UCSD-AML1 (cell line): ENCODE measurements around the gene TUBGCP2.
"Not testable (repeated sequence)": the region's sequence is repeated elsewhere in the genome, so short reads cannot be mapped to it uniquely, and the experiment has no call there.

Experiments
- DNase-seq: peaks from one replicate; lab custom pipeline; 2025; ENCODE audit not compliant: unreplicated experiment; lab: John Stamatoyannopoulos, UW

The TUBGCP2 gene

DNA sequence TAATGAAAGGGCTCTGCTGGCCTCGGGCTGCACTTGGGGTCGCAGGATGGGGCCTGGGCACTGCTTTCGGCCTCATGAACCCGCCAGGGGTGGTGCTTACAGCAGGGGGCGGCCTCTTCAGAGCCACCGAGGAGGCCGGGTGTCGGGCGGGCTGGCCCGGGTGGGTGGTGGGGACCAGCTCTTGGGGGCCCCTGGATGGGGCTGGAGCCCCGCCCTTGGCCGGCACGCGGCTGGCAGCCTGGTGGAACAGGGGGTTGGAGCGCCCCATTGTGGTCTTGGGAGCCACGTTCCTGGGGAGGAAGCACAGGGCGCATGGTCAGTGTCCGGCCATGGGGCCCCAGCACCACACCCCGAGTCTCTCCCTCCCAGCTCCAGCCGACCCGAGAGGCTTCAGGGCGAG is 40.8 kb downstream of the TUBGCP2 start:
- no peak for DNase-seq

DNA sequence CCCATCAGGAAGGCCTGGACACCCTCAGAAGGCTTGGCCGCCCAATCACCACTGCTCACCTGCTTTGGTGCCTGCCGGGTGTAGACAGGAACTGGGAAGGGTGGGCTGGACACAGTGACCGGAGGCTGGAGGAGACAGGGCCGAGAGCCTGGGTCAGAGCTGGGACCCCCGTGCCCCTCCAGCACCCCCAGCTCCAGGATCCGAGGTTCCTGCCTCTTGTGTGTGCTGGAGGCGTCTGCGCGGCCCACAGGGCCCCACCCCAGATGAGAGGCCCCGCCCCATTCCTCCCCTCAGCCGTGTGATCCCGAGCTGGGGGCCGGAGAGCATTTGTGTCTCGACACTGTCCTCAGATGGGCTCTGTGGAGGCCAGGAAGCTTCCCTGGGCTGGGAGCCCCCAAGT is 41.4 kb downstream of the TUBGCP2 start:
- DNase-seq: no peak

- no peak for DNase-seq
Measured at GRCh38 chr10:133266056-133266795, 42.4 kb downstream of the TUBGCP2 start.

GRCh38 chr10:133265052-133265451 is 43.6 kb downstream of the TUBGCP2 start:
- not testable (repeated sequence) for DNase-seq

DNA sequence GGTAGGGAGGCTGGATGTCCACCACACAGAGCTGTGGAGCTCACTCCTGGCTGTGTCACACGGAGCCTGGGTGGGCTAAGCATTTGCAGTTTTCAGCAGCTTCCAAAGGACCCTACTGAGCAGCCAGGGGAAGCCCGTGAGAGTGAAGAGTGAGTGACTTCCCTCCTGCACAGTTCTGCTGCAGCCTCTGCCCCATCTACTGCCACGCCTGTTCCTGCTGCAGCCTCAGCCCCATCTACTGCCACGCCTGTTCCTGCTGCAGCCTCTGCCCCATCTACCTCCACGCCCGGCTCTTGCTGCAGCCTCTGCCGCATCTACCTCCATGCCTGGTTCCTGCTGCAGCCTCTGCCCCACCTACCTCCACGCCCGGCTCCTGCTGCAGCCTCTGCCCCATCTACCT is 44.2 kb downstream of the TUBGCP2 start:
- DNase-seq: no peak

GRCh38 chr10:133263674-133264073 is 45.0 kb downstream of the TUBGCP2 start:
- no peak for DNase-seq

DNA sequence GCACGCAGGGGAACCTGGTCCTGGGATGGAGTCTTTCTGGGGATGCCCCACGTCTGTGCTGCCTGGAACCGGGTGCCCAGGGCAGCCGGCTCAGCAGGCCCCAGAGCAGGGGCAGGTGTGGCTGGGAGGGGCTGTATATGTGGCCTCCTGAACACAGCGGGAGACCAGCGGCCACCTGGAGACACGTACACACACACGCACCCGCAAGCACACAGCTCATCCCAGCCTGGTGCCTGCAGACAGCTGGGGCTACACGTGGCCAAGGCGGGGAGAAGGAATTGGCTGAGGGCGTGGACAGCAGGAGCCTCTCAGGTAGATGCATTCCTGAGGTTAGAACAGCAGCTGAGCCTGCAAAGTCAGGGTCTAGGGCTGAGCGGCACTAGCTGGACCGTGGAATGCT is 46.0 kb downstream of the TUBGCP2 start:
- DNase-seq: no peak

- DNase-seq: peak; percentile 72
Measured at GRCh38 chr10:133261726-133262325, 46.8 kb downstream of the TUBGCP2 start.

DNA sequence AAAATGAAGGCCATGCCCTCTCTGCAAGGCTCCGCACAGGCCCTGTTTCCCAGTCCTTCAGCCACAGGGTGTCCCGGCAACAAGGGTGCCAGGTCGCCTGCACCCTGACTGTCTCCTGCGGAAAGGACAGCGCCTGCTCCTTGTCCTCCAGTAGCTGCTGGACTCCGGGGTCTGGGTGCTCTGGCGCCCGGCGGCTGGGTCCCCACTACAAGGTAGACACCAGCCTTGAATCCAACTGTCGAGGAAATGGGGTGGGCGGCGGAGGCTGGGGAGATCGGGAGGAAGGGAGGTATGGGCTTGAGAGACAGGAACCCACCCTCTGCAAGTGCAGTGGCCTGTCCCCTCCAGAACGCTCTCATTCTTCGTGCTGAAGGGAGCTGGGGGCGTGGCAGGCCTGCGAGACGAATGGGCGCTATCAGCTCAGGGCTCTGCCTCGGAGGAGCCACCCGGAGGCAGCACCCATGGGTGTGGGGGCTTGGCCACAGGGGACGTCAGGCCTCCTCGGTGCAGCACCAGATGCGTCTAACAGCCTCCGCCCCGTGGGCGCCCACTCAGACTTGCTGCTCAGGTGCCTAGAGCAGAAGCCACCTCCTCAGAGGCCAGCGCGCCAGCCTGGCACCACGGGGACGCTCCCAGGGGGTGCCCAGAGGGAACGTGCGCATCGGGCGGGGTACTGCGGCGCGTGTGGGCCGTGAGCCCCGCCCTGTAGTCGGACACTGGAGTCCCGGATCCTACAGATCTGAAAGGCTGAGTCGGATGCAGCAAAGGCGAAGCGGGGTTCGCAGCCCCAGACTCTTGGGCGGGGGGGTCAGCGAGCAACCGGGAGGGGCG is 47.6 kb downstream of the TUBGCP2 start:
- peak; percentile 45 for DNase-seq

DNA sequence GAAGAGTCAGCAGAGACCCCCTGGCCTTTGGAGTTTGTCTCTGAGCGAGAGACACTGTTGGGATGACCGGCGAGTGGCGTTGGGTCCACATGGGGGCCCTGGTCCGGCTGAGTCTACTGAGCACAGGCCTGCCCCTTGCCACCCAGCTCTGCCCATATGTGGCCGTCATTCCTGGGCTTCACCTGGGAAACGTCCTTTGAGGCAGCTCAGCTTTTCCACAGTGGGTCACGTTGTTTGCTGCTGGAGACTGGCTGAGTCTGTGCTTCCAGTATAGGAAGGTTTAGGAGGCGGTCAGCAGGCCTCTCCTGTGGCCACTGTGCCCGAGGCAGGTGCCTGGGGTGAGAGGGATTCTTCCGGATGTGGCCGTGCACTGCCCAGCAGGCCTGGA is 49.1 kb downstream of the TUBGCP2 start:
- DNase-seq: no peak

GRCh38 chr10:133258818-133259601 is 49.7 kb downstream of the TUBGCP2 start:
- DNase-seq: peak; percentile 92

DNA sequence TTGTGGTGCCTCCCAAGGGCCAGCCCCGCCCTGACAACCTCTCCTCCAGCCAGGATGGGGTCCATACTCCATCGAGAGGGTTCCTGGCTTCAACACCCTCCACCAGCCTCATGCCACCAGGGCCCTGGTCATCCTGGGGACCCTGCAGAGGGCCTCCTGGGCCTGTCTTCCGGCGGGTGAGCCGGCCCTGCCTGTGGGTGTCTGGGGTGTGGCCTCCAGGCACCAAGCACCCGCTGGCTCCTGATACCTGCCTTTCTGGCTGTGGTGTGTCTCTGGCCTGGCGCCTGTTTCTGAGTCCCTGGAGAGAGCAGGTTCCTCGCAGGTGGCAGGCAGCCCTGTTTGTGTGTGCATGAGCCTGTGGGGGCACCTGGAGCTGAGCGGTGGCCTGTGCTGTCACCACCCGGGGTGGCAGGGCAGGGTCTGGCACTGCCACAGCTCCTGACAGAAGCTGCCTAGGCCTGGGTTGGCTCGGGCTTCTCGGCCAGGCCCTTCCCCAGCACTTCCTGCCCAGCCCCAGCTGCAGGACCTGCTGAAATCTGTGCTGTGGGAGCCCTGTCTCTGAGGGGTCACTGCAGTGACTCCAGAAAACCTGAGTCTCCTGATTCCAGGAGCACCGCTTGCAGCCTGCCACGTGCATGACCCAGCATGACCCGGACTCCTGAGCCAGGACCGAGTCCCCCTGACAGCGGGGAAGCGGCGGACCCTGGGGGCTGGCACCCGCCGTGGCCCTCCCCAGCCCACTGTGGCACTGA is 50.4 kb downstream of the TUBGCP2 start:
- peak; percentile 50 for DNase-seq

- peak; percentile 83 for DNase-seq
Measured at GRCh38 chr10:133257489-133258065, 51.1 kb downstream of the TUBGCP2 start.

DNA sequence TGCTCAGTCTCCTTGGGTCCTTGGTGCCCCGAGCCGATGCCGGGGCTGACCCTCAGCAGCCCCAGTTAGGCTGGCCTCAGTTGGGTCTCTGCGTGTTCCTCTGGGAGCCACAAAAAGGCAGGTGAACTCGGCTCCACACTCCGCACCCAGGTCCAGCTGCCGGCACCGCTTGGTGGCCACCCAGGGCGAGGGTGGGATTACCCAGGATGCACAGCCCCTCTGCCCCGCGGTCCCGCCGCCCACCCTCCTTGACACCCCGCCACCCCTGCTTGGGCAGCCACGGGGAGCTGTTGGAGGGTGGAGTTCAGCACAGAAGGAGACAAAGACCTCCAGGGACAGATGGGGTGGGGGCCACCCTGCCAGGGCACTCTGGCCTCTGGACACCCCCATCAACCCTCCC is 53.3 kb downstream of the TUBGCP2 start:
- no peak for DNase-seq

DNA sequence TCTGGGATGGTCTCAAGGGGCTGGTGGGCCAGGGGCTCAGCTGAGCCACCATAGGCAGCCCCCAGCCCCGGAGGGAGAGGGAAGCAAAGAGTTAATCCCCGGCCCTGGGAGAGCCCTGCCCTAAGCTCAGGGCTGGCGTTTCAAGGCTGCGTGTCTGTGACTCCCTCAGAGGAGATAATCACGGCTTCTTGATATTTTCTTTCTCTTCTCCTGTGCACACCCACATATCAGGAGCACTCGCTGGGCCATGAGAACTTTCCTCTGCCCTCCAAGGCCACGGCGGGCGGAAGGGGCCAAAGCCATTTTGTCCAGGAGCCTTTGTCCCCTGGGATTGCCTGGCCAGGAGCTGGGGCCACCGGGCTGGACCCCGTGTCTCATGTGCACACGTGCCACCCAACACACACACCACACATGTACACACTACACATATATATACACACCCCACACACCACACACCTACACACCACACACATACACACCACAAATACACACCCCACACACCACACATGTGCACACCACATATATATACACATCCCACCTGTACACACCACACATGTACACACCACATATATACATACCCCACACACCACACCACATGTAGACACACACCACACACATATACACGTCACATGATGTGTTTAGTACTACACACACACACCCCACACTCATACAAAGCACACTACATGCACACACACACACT is 54.1 kb downstream of the TUBGCP2 start:
- DNase-seq: no peak

- DNase-seq: no peak
Measured at GRCh38 chr10:133253361-133253955, 55.2 kb downstream of the TUBGCP2 start.

GRCh38 chr10:133252223-133252552 is 56.5 kb downstream of the TUBGCP2 start:
- no peak for DNase-seq

GRCh38 chr10:133251388-133252222 is 57.1 kb downstream of the TUBGCP2 start:
- no peak for DNase-seq
